GM18870 (cell line): ENCODE measurements around the gene HEPHL1.

Experiments used
- ATAC-seq: cut with Tn5 transposase; IDR thresholded peaks from one replicate; pipeline ENCODE4 v1.9.1; 2021; ENCODE audit warnings: moderate library complexity; ENCODE audit not compliant: unreplicated experiment

The HEPHL1 gene

GRCh38 chr11:94128746-94129511, 107.8 kb downstream of the HEPHL1 start, which contains the start of gene PANX1:
TSS of gene PANX1 (plus strand) at chr11:94128841. CDS start at chr11:94129313, 472 bp downstream.
- ATAC-seq = peak; percentile 68

DNA sequence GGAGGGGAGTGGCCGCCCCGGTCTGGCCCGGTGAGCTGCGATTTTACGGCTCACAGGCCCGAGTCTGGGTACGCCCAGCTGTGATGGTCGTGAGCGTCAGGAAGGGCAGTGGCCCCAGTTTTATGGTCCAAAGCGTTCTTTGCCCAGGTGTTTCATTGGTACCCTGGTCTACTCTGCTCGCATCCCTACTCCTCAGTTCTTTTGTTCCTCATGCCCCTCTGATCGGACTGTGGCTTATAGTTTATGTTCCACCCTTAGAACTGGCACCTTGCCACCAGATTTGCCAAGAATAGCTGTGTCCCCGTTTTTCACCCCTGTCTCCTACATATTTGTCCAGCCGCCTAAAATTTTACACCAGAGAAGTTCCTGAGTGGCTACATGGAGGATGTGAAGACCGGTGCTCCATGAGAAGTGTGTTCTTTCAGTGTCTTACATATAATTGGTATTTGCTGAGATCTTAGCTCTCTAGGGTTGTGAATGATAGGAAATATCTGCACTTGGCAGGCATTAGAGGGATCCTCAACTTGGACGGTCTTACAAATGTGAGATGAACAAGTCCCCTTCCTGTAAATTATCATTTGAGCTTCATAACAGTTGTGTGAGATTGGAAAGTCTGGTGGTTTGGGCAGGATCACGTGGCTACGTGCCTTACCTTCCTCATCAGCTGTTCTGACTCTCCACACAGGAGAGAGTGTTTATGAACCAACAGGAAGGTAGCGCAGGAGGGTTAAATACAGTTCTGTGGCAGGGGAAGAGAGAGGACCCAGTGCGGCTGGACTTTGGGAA, 108.6 kb downstream of the HEPHL1 start:
- peak; percentile 21 for ATAC-seq

GRCh38 chr11:94130298-94131046, 109.3 kb downstream of the HEPHL1 start:
- no peak for ATAC-seq

- ATAC-seq = no peak
These were observed 110.0 kb downstream of the HEPHL1 start for GRCh38 chr11:94131047-94131717.

- no peak for ATAC-seq
These were observed 110.6 kb downstream of the HEPHL1 start for GRCh38 chr11:94131718-94132115.

GRCh38 chr11:94132152-94132558, 111.0 kb downstream of the HEPHL1 start:
- ATAC-seq = no peak

GRCh38 chr11:94132823-94133408, 111.8 kb downstream of the HEPHL1 start:
- no peak for ATAC-seq

GRCh38 chr11:94133752-94134151, 112.6 kb downstream of the HEPHL1 start:
- no peak for ATAC-seq

DNA sequence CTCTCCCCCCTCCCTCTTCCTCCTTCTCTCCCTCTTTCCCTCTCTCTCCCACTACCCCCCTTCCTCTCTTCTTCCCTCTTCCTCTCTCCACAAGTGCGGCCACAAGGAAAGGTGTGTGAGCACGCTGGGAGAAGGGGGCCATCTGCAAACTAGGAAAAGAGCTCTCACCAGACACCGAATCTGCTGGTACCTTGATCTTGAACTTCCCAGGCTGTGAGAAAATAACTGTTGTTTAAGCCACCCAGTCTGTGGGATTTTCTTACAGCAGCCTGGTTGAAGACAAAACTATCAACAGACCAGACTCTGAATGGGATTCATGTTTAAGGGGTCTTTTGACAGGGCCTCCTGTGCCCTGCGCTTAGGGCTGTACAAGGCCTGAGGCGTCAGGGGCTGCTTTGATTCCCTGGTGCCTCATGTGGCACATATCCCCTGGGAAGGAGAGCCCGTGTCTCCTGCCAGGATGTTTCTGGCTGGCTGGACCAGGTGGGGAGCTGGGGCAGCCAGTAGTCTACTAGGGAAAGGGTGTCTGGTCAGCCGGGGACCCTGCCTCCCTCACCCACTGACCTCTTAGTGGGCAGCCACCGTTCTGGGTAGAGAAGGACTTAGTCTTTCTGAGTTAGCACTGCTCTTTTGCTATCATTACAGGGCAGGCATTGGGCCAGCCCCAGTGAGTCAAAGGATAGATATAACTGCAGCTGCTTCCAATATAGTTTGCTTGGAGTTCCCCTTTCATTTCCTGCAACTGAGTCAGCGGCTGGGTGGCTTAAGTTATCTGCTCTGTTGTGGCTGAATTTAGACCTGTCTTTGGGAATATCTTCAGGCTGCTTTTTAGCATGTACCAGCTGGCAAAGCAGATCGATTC, 113.7 kb downstream of the HEPHL1 start:
- peak; percentile 65 for ATAC-seq

- ATAC-seq = no peak
These were observed 118.3 kb downstream of the HEPHL1 start for GRCh38 chr11:94139416-94139815.

DNA sequence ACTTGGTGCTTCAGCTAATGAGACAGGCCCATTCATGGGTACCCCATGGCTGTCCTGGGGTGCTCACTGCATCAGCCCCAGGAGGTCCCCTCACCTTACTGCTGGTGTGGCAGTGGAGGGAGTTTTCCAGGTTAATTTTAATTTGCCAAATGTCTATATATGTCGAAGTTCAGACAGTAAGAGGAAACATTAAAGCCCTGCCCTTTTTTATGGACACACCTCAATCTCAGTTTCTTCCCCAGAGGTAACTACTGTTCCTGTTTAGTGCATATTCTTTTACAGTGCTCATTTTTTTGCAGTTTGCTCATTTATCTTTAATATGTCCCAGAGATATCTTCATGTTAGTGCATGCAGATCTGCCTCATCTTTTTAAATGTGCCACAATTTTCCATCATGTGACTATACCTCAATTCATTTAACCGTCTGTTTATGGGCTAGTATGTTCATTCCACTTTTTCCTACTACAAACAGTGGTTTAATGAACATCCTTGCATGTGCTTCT, 119.1 kb downstream of the HEPHL1 start:
- ATAC-seq = no peak

DNA sequence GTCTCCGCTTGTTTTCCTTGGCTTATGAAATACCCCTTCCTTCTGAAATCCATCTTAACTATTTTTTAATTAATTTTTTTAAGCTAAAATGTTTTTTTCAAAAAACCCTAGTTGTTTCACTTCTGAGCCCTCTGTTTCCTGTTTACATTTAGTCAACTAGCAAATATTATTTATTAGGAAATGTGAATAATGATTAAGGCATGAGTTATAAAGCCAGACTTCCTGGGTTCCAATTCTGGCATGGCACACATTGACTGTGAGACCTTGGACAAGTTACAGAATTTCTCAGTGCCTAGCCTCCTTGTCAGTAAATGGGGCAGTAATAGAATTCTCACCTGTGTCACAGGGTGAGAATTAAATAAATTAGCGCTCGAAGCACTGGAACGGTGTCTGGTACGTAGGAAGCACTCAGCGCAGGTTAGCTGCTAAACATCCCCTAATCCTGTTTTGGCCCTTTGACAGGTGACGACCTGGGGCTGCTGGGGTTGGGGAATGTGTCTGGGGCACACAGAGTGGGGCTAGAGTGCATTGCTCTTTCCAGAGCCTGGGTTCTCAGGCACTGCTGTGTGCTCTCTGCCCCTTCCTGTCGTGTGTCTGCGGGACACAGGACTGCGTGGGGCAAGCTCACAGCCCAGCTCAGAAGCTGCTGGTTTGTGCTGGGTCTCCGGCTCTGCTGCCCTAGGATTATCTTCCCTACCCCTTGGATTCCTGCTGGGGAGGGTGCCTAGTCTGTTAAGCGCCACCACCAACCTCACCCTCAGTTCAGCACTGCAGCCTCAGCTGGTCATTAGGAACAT, 120.6 kb downstream of the HEPHL1 start:
- no peak for ATAC-seq

GRCh38 chr11:94142308-94143281, 121.4 kb downstream of the HEPHL1 start:
- no peak for ATAC-seq

GRCh38 chr11:94144216-94144615, 123.1 kb downstream of the HEPHL1 start:
- no peak for ATAC-seq

- no peak for ATAC-seq
These were observed 123.5 kb downstream of the HEPHL1 start for GRCh38 chr11:94144664-94145063.

DNA sequence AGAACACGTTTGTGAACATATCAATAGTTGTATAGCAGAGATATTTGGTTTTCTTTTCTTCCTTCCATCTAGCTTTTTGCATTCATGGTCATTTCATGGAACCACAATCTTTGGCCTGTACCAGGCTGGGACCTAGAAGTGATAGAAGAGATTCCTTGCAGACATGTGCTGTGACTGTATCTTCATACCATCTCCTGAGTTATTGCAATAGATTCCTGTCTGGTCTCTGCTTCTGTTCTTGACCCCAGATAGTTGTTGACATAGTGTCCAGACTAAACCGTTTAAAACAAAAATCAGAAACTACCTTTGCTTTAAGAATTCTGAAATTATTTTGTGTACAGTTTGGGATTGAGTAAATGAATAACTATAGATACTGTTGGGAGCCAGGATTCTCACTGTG, 124.3 kb downstream of the HEPHL1 start:
- ATAC-seq = no peak

- no peak for ATAC-seq
These were observed 124.8 kb downstream of the HEPHL1 start for GRCh38 chr11:94145916-94146315.
